Hematopoietic multipotent progenitor cell treated with erythropoietin and hydrocortisone succinate and interleukin-3 and kit ligand, for 6 days (in vitro differentiated cells): ENCODE results near the gene RHBDL3.

ENCODE experiments used
- DNase-seq: peaks from one replicate; pipeline ENCODE4 v3.0.0-alpha.2; 2015

Gene RHBDL3

GRCh38 chr17:32267690-32268205 lies 2.1 kb downstream of the RHBDL3 start:
- no peak for DNase-seq

- no peak for DNase-seq
Observed at GRCh38 chr17:32268734-32269288, 3.2 kb downstream of the RHBDL3 start.

GRCh38 chr17:32269377-32269776 lies 3.7 kb downstream of the RHBDL3 start:
- no peak for DNase-seq

- no peak for DNase-seq
Observed at GRCh38 chr17:32271844-32272243, 6.2 kb downstream of the RHBDL3 start.

- no peak for DNase-seq
Observed at GRCh38 chr17:32274101-32274500, 8.5 kb downstream of the RHBDL3 start.

DNA sequence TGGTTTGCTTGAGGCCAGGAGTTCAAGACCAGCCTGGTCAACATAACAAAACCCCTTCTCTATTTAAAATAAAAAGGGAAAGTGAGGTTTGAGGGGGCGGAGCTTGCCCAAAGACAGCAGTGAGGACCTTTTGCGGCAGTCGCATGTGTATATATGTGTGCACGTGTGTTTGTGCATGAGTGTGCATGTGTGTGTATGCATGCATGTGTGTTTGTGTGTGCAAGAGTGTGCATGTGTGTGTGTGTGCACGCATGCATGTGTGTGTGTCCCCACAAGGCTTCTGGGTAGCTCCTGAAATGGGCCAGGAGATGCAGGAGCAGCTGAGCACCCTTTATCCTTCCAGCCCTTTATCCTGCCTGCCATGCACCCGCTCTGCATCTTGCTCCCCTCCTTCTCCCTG lies 9.0 kb downstream of the RHBDL3 start:
- DNase-seq, result no peak

DNA sequence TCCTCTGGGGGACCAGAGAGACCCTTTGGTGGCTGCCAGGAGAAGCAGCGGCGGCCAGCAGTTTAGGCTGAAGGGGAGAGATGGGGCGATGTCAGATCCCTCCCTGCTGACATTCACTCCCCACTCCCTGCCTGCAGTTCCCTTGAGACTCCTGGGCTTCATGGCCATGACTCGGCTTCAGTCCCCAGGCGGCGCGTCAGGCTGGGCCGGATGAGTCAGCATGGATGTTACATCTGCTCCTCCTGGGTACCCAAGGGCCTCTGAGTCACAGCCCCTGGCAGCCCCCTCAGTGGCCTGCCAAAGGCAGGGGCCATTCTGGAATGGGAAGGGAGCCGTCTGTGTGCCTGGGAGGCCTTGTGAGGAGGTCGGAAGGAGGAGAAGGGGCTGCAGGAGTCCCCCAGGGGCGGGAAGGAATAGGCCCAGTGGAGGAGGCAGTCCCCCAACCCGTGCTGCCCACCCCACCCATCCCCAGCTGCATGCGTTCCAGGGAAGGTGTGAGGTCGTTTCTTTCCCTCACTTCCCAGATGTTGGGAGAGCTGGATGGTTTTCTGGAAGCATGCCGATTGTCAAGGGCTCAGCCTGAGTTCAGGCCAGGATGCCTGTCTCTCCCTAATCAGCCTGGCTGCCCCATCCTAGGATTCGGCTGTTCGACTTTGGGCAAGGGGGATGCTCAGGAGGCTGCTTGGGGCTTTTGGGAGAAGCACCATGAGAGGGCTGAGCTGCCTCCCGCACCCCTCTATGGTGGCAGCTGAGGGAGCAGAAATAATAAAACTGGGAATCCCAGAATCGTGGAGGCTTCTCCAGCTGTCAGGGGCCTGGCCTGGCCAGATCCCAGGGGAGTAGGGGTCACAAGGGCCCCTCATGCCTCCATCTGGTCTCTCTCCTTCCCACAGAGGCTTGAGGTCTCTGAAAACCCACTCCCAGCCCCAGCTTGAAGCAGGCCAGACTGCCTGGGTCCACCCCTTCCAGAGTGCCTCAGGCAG lies 9.7 kb downstream of the RHBDL3 start:
- DNase-seq, result peak; percentile 61

DNA sequence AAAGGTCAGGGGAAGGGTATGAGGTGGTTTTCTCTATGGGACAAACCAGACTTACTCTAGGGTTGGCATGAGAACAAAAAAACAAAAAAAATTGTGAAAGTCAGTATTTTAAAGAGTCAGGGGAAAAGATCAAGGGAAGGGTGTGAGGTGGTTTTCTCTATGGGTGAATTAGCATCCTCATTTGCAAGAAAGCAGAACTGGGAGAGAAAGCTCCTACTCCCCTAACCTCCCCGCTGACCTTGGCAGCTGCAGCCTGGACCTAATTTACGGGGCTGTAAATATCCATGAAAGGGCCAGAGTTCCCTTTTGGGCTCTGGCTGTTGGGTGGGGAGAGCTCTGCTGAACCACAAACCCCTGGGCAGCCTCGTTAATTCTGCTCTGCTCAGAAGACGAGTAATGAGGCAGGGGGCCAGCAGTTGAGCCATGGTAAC lies 10.6 kb downstream of the RHBDL3 start:
- no peak for DNase-seq

DNA sequence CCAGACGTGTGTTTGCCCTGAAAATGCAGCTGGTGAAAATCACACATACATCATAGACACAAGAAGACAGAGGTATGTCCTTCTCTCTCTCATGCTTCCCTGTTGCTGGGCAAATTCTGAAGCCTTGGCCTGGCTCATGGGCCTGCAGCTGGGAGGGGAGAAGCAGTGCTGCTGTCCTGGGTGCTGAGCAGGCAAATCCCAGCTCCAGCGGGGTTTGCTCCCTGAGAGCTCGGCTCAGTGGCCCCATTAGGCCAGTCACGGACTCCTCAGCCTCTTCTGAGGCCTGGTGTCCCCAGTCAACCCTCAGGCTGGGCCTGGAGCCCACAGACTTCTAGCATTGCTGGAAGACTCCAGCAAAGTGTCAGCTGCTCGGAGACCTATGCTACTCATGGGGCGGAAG lies 11.7 kb downstream of the RHBDL3 start:
- DNase-seq, result no peak

DNA sequence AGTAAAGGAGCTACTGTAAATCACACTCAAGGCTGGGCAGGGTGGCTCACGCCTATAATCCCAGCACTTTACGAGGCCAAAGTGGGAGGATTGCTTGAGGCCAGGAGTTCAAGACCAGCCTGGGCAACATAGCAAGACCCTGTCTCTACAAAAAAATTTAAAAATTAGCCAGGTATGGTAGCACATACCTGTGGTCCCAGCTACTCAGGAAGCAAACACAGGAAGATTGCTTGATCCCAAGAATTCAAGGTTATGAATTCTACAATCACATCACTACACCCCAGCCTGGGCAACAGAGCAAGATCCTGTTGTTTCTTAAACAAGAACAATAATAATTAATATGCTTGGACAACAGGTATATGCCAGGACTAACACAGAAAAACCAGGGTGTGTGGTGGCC lies 13.2 kb downstream of the RHBDL3 start:
- DNase-seq, result no peak

GRCh38 chr17:32279891-32280716 lies 14.5 kb downstream of the RHBDL3 start:
- DNase-seq, result no peak

DNA sequence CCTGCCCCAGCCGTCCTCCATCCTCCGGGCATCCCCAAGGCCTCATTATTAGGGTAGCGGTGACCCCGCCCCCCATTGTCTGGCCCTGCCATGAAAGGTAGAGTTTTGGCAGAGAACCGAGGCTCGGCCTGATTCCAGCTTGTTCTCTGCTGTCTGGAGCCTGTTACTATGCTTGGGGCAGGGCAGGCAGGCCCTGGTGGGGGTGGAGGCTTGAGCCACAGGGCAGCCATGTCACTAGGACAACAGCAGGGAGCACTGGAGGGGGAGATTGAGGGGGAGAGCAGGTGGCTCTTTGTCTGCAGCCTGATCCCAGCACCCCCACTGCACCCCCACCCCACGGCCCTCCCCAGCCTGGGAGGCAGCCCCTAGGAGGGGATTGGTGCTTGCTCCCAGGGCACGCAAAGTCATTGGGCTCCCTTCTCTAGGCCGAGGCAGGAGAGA lies 15.4 kb downstream of the RHBDL3 start:
- no peak for DNase-seq

DNA sequence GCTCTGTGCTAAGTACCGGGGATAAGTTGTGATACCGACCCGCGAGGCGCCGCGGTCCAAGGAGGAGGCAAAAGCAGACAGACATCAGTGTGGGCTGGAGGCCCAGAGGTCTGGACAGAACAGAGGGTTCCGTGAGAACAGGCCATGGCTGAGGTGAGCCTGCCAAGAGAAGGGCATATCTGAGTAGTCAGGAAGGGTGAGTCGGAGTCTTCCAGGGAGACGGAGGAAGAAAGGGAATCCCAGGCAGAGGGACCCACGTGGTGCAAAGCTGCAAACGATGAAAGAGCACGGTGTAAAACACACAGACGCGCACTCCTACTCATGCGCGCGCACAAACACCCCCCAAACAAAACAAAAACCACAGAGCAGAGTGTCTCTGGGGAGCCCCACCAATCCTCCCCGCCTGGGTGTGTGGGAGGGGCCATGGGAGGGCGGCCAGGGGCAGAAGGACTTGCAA lies 18.1 kb downstream of the RHBDL3 start:
- no peak for DNase-seq

DNA sequence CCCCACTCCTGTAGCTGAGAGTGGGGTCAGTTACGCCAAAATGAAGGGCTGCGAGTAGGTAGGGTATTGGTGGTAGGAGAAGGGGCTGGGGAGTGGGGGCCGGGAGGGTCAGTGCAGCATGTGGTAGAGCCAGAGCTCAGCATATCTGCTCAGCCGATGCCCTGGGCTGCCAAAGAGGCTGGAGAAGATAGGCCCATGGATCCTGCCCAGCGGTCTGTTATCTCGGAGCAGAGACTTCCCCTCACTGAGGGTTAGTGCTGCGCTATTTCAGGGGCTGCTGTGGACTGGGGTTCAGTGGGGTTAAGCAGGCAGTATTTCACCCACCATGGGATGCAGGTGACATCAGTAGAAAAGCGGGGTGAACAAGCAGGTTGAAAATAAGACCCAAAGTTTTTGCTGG lies 19.7 kb downstream of the RHBDL3 start:
- DNase-seq, result peak; percentile 88

GRCh38 chr17:32285746-32286517 lies 20.3 kb downstream of the RHBDL3 start:
- DNase-seq, result peak; percentile 67

DNA sequence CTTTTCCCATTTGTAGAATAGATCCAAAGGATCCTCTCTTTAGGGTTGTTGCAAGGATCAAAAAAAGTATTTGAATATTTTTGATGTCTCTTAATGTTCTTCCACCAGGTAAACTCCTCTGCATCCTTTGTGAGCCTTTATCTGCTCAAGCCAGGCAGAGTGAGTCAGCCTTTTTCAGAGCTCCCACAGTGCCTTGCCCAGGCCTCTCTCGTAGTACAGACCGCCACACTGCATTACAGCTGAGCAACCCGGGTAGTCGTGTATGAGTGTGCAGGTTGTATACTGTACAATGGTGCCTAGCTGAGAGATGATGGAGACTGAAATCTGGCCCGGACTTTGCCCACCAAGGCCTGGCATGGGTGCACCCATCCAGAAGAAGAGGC lies 20.9 kb downstream of the RHBDL3 start:
- DNase-seq, result peak; percentile 96

GRCh38 chr17:32287804-32288511 lies 22.3 kb downstream of the RHBDL3 start:
- DNase-seq, result no peak

DNA sequence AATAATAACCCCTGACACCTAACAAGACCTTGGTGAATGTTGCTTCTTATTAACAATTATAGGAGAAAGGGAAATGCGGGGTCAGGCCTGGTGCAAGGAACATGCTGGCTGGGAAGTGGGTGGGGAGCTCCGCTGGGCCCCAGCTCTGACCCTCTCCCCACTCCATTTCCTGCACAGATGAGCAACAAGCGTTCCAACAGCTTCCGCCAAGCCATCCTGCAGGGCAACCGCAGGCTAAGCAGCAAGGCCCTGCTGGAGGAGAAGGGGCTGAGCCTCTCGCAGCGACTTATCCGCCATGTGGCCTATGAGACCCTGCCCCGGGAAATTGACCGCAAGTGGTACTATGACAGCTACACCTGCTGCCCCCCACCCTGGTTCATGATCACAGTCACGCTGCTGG lies 23.0 kb downstream of the RHBDL3 start:
- peak; percentile 59 for DNase-seq

DNA sequence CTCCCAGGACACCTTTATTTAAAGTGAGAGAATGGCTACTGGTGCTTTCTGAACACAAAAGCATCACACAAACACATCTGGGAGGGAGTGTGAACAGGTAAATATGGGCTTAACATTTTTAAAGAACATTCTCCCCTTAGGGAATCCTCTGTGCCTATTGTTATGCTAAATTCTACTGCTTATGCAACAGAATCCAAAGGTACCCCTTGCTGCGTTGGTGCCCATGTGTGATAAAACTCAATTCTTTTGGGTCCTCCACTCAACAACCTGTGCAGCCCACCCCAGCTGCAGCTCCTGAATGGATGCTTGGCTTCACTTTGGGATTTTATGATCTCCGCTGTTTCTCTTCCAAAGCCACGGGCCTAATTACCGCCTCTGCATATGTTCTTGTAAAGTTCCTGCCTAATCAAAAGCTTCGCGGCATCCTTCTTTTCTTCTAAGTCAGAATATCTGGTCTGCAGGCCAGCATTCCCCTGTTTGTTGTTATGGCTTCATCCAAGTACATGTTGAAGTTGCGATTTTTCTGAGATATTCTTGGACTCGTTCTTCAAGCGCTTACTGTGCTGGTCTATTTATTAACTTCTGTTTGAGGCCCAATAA lies 23.9 kb downstream of the RHBDL3 start:
- DNase-seq, result no peak

- no peak for DNase-seq
Observed at GRCh38 chr17:32292094-32292493, 26.5 kb downstream of the RHBDL3 start.

DNA sequence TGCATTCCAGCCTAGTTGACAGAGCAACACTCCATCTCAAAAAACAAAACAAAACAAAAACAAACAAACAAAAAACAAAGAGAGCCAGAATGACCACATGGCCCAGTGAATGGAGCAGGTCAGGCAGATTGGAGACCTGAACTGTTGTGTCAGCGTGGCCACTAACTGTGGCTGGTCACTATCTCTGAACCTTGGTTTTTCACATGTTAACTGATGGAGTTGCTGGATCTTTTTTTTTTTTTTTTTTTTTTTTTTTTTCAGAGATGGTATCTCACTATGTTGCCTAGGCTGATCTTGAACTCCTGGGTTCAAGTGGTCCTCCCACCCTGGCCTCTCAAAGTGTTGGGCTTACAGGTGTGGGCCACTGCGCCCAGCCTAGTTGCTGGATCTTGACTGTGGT lies 31.8 kb downstream of the RHBDL3 start:
- no peak for DNase-seq
